Gastroesophageal sphincter (tissue), 3 donors: ENCODE measurements around the gene CARD14.

ENCODE experiments used
- EP300 ChIP-seq: sonication (generic); formaldehyde crosslinking; IDR thresholded peaks from one replicate; pipeline ENCODE4 v1.6.1; 2017; ENCODE audit warnings: antibody characterized with exemption, mild to moderate bottlenecking
- POLR2A ChIP-seq, 2 donors: fragments of 450-650 bp; IDR thresholded peaks; one replicate each; pipeline ENCODE4 v1.6.1; 2017; ENCODE audit warnings: antibody characterized with exemption in 2 of 2, mild to moderate bottlenecking in 2 of 2, moderate library complexity in 1 of 2
- TF ChIP-seq, protein P1 (sequence below), 4 experiments: fragments of 200-600 bp in 2 of 4; fragments of 450-650 bp in 2 of 4; sonication (generic) in 1 of 4; IDR thresholded peaks; one replicate each; pipeline ENCODE4 v1.5.1; 2017 to 2019; ENCODE audit warnings: antibody characterized with exemption in 4 of 4, mild to moderate bottlenecking in 2 of 4, moderate library complexity in 2 of 4

DNA sequence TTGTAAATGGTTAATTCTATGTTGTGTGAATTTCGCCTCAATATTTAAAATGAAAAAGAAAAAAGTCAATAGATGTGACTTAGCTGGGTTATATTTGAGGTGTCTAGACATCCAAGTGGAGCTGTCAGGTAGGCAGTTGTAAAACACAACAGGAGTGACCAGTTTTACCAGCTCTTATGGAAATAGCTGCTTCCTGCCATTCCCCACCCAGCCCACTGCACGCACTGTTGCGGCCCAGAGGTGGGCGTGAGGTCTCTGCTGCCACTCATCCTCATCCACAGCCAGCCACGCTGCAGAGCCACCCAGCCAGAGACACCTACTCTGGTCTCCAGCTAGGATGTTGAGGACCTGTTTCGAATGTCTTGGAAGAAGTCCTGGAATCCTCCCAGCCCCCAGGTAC, 3.4 kb upstream of the CARD14 start:
- TF ChIP-seq, protein P1, sequence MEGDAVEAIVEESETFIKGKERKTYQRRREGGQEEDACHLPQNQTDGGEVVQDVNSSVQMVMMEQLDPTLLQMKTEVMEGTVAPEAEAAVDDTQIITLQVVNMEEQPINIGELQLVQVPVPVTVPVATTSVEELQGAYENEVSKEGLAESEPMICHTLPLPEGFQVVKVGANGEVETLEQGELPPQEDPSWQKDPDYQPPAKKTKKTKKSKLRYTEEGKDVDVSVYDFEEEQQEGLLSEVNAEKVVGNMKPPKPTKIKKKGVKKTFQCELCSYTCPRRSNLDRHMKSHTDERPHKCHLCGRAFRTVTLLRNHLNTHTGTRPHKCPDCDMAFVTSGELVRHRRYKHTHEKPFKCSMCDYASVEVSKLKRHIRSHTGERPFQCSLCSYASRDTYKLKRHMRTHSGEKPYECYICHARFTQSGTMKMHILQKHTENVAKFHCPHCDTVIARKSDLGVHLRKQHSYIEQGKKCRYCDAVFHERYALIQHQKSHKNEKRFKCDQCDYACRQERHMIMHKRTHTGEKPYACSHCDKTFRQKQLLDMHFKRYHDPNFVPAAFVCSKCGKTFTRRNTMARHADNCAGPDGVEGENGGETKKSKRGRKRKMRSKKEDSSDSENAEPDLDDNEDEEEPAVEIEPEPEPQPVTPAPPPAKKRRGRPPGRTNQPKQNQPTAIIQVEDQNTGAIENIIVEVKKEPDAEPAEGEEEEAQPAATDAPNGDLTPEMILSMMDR (IDR thresholded peaks at IDR 0.05): no peak
- TF ChIP-seq POLR2A (IDR thresholded peaks at IDR 0.05) (no peak), EP300 (no peak)
